ENCODE measurements around the gene KIAA0930.

DNA sequence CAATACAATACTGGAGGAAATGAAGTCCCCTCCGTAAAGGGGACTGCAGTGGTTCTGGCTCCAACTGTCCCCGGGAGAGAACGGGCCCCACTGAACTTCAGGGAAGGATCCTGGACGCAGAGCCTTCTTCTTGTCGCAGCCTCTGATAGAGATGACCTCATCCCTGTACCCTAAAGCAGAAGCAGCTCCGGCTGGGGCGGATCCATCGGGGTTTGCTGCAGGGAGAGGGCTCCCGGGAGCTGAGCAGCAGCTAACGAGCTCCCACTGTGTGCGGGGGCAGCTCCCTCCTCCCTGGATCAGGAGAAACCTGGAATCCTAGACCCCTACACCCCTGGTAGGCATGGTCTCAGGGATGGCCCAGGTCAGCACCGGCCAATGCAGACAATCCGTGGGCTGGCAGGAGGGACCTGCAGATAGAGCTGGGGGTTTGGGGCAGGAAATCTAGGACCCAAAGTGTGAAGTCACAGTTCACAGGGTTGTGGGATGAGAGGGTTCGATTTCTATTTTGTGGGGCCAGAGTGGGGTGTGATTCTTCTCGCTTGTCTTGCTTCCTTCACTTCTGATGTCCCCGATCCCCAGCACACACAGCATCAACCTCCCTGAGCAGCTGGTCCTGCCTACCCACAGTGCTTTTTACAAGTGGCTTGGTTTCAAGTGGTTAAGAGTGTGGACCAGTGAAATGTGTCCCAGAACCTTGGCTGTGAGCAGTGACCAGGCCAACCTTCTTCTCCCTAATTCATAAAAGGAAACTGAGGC lies 12.9 kb downstream of the KIAA0930 start:
- TF ChIP-seq, protein P1, sequence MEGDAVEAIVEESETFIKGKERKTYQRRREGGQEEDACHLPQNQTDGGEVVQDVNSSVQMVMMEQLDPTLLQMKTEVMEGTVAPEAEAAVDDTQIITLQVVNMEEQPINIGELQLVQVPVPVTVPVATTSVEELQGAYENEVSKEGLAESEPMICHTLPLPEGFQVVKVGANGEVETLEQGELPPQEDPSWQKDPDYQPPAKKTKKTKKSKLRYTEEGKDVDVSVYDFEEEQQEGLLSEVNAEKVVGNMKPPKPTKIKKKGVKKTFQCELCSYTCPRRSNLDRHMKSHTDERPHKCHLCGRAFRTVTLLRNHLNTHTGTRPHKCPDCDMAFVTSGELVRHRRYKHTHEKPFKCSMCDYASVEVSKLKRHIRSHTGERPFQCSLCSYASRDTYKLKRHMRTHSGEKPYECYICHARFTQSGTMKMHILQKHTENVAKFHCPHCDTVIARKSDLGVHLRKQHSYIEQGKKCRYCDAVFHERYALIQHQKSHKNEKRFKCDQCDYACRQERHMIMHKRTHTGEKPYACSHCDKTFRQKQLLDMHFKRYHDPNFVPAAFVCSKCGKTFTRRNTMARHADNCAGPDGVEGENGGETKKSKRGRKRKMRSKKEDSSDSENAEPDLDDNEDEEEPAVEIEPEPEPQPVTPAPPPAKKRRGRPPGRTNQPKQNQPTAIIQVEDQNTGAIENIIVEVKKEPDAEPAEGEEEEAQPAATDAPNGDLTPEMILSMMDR (IDR thresholded peaks at IDR 0.05; ENCODE audit: borderline replicate concordance, extremely low read depth, low read length, poor library complexity, severe bottlenecking): no peak
- TF ChIP-seq EZH2 (IDR thresholded peaks at IDR 0.05; ENCODE audit: borderline replicate concordance, low read depth, low read length, severe bottlenecking): no peak

All from DND-41 (cell line).